H1 (cell line): ENCODE results near the gene PATJ. TPM values are rescaled to one million over a fixed set of nuclear protein-coding genes. Genes with fewer than 3 reads are reported as not detected.

Source experiments
- CHD7 ChIP-seq: fragments of 300-600 bp; sonication (generic); IDR thresholded peaks from 2 replicates; pipeline ENCODE4 v1.7.1; 2012; ENCODE audit warnings: low read length, moderate library complexity, mild to moderate bottlenecking, inconsistent platforms; ENCODE audit not compliant: insufficient replicate concordance
- KDM1A ChIP-seq: fragments of 200-600, 300-600 bp; sonication (generic); IDR thresholded peaks from 2 replicates; pipeline ENCODE4 v1.7.1; 2016; ENCODE audit warnings: mild to moderate bottlenecking, low read length, borderline replicate concordance
- POLR2A ChIP-seq, 2 experiments: IDR thresholded peaks; 1 replicate in 1 of 2; 2 replicates in 1 of 2; pipeline ENCODE4 v1.6.1; 2011; ENCODE audit warnings: low read depth in 2 of 2, low read length in 2 of 2, mild to moderate bottlenecking in 2 of 2; ENCODE audit errors: control extremely low read depth in 1 of 2
- polyA plus RNA-seq, 7 experiments: library from polyadenylated mRNA; depleted of rRNA in 3 of 7; stranded (reverse) in 5 of 7; unstranded in 2 of 7; fragments of >200 nt in 5 of 7; fragments of 200-250 nt in 2 of 7; gene quantifications; 1 replicate in 5 of 7; 2 replicates in 1 of 7; 4 replicates in 1 of 7; pipeline versions ENCODE4 v1.2.1 to v1.2.3, GENCODE V29; 2011 to 2013; ENCODE audit warnings: missing spikeins in 2 of 7, mixed read lengths in 2 of 7
- total RNA-seq: library from RNA; stranded (reverse); fragmentation: NEBNext Ultra II Directional; extraction: Animal tissue kit (Norgen Biotek cat#: 25700); gene quantifications from 2 replicates; pipeline ENCODE4 v1.2.1, GENCODE V29; 2021

Gene PATJ
- total and polyA plus RNA-seq, 2 of the 8 experiments (the other 6 are each of a cell fraction or from before 2014, with no cell fraction given), result 8.2 to 55.6 TPM

GRCh38 chr1:62213075-62213914 is 471.0 kb downstream of the PATJ start (continued):
- no peak for TF ChIP-seq CHD7
- TF ChIP-seq KDM1A, result 0 out of 2 replicates have a peak, but pooled peaks have one; percentile 10
- peak; percentile 48 to 88 for TF ChIP-seq POLR2A (IDR thresholded peaks at IDR 0.05; ENCODE audit: control extremely low read depth in 1 of 2, low read depth in 2 of 2, low read length in 2 of 2)
